GM23248 (cell line): ENCODE measurements around the gene MCF2L.

Source experiments
- EZH2 ChIP-seq: fragments of 200-600 bp; sonication (generic); IDR thresholded peaks from 2 replicates; pipeline ENCODE4 v1.6.1; 2018; ENCODE audit warnings: antibody characterized with exemption, mild to moderate bottlenecking; ENCODE audit not compliant: insufficient read depth, poor library complexity, severe bottlenecking
- EZH2phosphoT487 ChIP-seq: fragments of 200-600 bp; sonication (generic); IDR thresholded peaks from 2 replicates; pipeline ENCODE4 v1.6.1; 2018; ENCODE audit warnings: antibody characterized with exemption, moderate library complexity, mild to moderate bottlenecking, low read depth; ENCODE audit not compliant: insufficient read depth

DNA sequence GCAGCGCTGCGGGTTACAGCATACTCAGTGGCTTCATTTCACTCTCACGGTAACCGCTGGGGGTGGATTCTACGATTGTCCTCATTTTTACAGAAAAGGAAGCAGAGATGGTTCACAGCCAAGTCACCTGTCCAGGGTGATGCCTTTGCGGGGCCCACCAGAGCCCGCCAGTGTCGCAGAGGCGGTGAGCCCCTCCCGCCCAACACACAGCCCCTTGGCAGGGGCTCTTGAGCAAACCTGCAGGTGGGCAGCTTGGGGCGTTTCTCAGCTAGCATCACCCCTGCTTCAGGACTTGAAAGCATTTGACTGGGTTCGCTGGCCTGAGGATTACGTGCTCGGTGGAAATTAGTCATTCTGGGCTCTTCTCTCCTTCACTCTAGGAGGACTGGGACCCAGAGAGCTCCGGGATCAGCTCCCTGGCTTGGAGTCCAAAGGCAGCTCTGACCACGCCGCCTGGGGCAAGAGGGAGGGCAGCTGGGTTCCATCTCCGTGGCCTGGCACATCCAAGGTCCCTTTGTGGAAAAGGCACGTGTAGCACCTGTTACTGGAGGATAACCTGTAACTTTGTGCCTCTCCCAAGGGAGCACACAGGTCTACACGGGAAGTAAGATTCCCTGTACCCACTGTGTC, 74.1 kb downstream of the MCF2L start:
- TF ChIP-seq EZH2: no peak
- no peak for TF ChIP-seq EZH2phosphoT487
